Myocyte (in vitro differentiated cells): ENCODE results near the gene MARCHF2. TPM values are rescaled to one million over a fixed set of nuclear protein-coding genes. Genes with fewer than 3 reads are reported as not detected.
A peak's percentile ranks its signal among the peaks of the same experiment; 100 is the strongest.

Experiments
- DNase-seq: peaks from one replicate; pipeline ENCODE4 v3.0.0-alpha.2; 2012; ENCODE audit warnings: low read depth
- total RNA-seq: library from RNA; depleted of rRNA; stranded (reverse); fragments of >200 nt; gene quantifications from 2 replicates; pipeline ENCODE4 v1.2.3, GENCODE V29; 2014

The MARCHF2 gene
- total RNA-seq, 1 donor from 2014 or later = 60.6 TPM

GRCh38 chr19:8386990-8387389, 26.1 kb upstream of the MARCHF2 start:
- no peak for DNase-seq

GRCh38 chr19:8387688-8388611, 25.2 kb upstream of the MARCHF2 start:
- no peak for DNase-seq

GRCh38 chr19:8388612-8388958, 24.5 kb upstream of the MARCHF2 start:
- no peak for DNase-seq

- DNase-seq = peak; percentile 100
Observed at GRCh38 chr19:8389891-8390616, 23.1 kb upstream of the MARCHF2 start, which contains the start of gene RAB11B. RAB11B (plus strand) TSS chr19:8390360; CDS start chr19:8390417, 57 bp downstream.

GRCh38 chr19:8390617-8390981, 22.5 kb upstream of the MARCHF2 start:
- peak; percentile 83 for DNase-seq

GRCh38 chr19:8391198-8392016, 21.7 kb upstream of the MARCHF2 start:
- DNase-seq = no peak

- peak; percentile 72 for DNase-seq
Observed at GRCh38 chr19:8392017-8392591, 21.0 kb upstream of the MARCHF2 start.

GRCh38 chr19:8393192-8393870, 19.8 kb upstream of the MARCHF2 start:
- DNase-seq = no peak

- no peak for DNase-seq
Observed at GRCh38 chr19:8393871-8394250, 19.2 kb upstream of the MARCHF2 start.

- DNase-seq = no peak
Observed at GRCh38 chr19:8395621-8396082, 17.5 kb upstream of the MARCHF2 start.

GRCh38 chr19:8396185-8396562, 16.9 kb upstream of the MARCHF2 start:
- no peak for DNase-seq

GRCh38 chr19:8396563-8397203, 16.4 kb upstream of the MARCHF2 start:
- no peak for DNase-seq

GRCh38 chr19:8397271-8397670, 15.8 kb upstream of the MARCHF2 start:
- no peak for DNase-seq

GRCh38 chr19:8397746-8398310, 15.3 kb upstream of the MARCHF2 start:
- no peak for DNase-seq

GRCh38 chr19:8398311-8398771, 14.8 kb upstream of the MARCHF2 start:
- DNase-seq = peak; percentile 47

GRCh38 chr19:8399681-8400188, 13.4 kb upstream of the MARCHF2 start:
- DNase-seq = no peak

- no peak for DNase-seq
Observed at GRCh38 chr19:8401981-8402411, 11.1 kb upstream of the MARCHF2 start.

GRCh38 chr19:8403098-8403819, 9.8 kb upstream of the MARCHF2 start:
- DNase-seq = no peak

GRCh38 chr19:8403820-8404109, 9.3 kb upstream of the MARCHF2 start:
- DNase-seq = no peak
